Sigmoid colon (tissue), 7 donors: ENCODE measurements around the gene PON2. TPM values are rescaled to one million over a fixed set of nuclear protein-coding genes. Genes with fewer than 3 reads are reported as not detected.

Experiments
- DNase-seq: peaks from one replicate; pipeline ENCODE4 v3.0.0-alpha.2; 2019
- H3K27ac ChIP-seq, 4 donors: fragments of 200-600 bp; sonication (generic); one replicate each; pipeline ENCODE4 v1.5.1; 2016 to 2019; ENCODE audit warnings: mild to moderate bottlenecking in 1 of 4
- H3K27me3 ChIP-seq, 3 donors: fragments of 200-600 bp; sonication (generic); one replicate each; pipeline ENCODE4 v1.5.1; 2019; ENCODE audit warnings: mild to moderate bottlenecking in 1 of 3
- H3K36me3 ChIP-seq, 4 donors: fragments of 200-600 bp; sonication (generic); one replicate each; pipeline ENCODE4 v1.5.1; 2016 to 2019
- H3K4me1 ChIP-seq, 4 donors: fragments of 200-600 bp; sonication (generic); one replicate each; pipeline ENCODE4 v1.5.1; 2017 to 2019
- H3K4me3 ChIP-seq, 4 donors: fragments of 200-600 bp; sonication (generic); one replicate each; pipeline ENCODE4 v1.5.1; 2017 to 2019; ENCODE audit warnings: mild to moderate bottlenecking in 2 of 4, moderate library complexity in 1 of 4
- H3K9me3 ChIP-seq, 4 donors: fragments of 200-600 bp in 3 of 4; sonication (generic) in 3 of 4; one replicate each; pipeline versions ENCODE4 v1.5.1 to v1.6.1; 2013 to 2019
- CTCF ChIP-seq, 4 experiments: fragments of 450-650 bp in 3 of 4; fragments of 200-600 bp in 1 of 4; IDR thresholded peaks; one replicate each; pipeline ENCODE4 v1.5.1; 2016 to 2019; ENCODE audit warnings: antibody characterized with exemption in 4 of 4, mild to moderate bottlenecking in 3 of 4, moderate library complexity in 2 of 4
- EP300 ChIP-seq, 4 donors: sonication (generic); formaldehyde crosslinking; IDR thresholded peaks; one replicate each; pipeline ENCODE4 v1.6.1; 2017; ENCODE audit warnings: antibody characterized with exemption in 4 of 4
- POLR2A ChIP-seq, 2 donors: fragments of 450-650 bp; IDR thresholded peaks; one replicate each; pipeline ENCODE4 v1.6.1; 2016; ENCODE audit warnings: antibody characterized with exemption in 2 of 2, mild to moderate bottlenecking in 2 of 2, moderate library complexity in 2 of 2
- POLR2AphosphoS5 ChIP-seq, 4 donors: sonication (generic); formaldehyde crosslinking; IDR thresholded peaks; one replicate each; pipeline ENCODE4 v1.6.1; 2017; ENCODE audit warnings: antibody characterized with exemption in 4 of 4
- WGBS, 2 donors: extraction: QIAGEN DNeasy Blood & Tissue Kit; methylation state at CpG; one replicate each; pipeline ENCODE4 v1.1.7; 2013; 5-methylcytosine and 5-hydroxymethylcytosine counted together
- intact Hi-C: fragments of 100-400 bp; cut with DNase I; formaldehyde crosslinking; loops from one replicate; pipeline ENCODE4 v1.15.1; 2023
- polyA plus RNA-seq, 3 donors: library from polyadenylated mRNA; stranded (reverse); fragments of 200-250 nt; gene quantifications; one replicate each; pipeline ENCODE4 v1.2.3, GENCODE V29; 2013
- total RNA-seq, 4 donors: library from RNA; depleted of rRNA; stranded (reverse); fragments of >200 nt; gene quantifications; one replicate each; pipeline ENCODE4 v1.1.0, GENCODE V29; 2016
- donor health status: healthy with polysubstance abuse.
- donor health status: Bipolar disorder and iron deficiency.
- donor health status: healthy.

The PON2 gene
- total and polyA plus RNA-seq, 7 donors: 37.2 to 103 (median 79.1) TPM

GRCh38 chr7:95398155-95398940 lies 36.5 kb downstream of the PON2 start:
- intact Hi-C loops: loop anchor here (5.0 to 10.0 kb wide), 2 partner anchors 34 to 76 kb away; no protein-coding TSS in a partner anchor
- H3K9me3 ChIP-seq: no peaks in the 10 kb centered on the region
- no peak for TF ChIP-seq EP300 (IDR thresholded peaks at IDR 0.05)
- TF ChIP-seq POLR2A (IDR thresholded peaks at IDR 0.05): no peak
- TF ChIP-seq POLR2AphosphoS5 (IDR thresholded peaks at IDR 0.05): no peak
- TF ChIP-seq CTCF (IDR thresholded peaks at IDR 0.05): no peak
- WGBS, 2 donors: 84 to 87% methylated on average over 4 of the region's 4 CpGs
- peaks cover 0 to 13% (median 0%) of the 10 kb centered on the region in 3 donors for H3K27me3 ChIP-seq
- H3K4me3 ChIP-seq: no peak overlapping the region
- no peaks in the 10 kb centered on the region for H3K36me3 ChIP-seq
- peaks cover 0 to 12% (median 5%) of the 10 kb centered on the region in 4 donors for H3K4me1 ChIP-seq
- DNase-seq: no peak
- H3K27ac ChIP-seq: no peak overlapping the region

GRCh38 chr7:95397381-95397780 lies 37.4 kb downstream of the PON2 start:
- H3K36me3 ChIP-seq: no peaks in the 10 kb centered on the region
- 70 to 86% methylated on average over 3 of the region's 3 CpGs for WGBS, 2 donors
- intact Hi-C loops: loop anchor here (5.0 to 10.0 kb wide), 2 partner anchors 35 to 77 kb away; no protein-coding TSS in a partner anchor
- no peak overlapping the region for H3K4me3 ChIP-seq
- H3K27me3 ChIP-seq: peaks cover 0 to 13% (median 0%) of the 10 kb centered on the region in 3 donors
- H3K4me1 ChIP-seq: peaks cover 0 to 12% (median 5%) of the 10 kb centered on the region in 4 donors
- DNase-seq: no peak
- H3K27ac ChIP-seq: no peak overlapping the region
- H3K9me3 ChIP-seq: no peaks in the 10 kb centered on the region
- no peak for TF ChIP-seq EP300 (IDR thresholded peaks at IDR 0.05)

- H3K4me3 ChIP-seq: peak within 1 kb of the TSS; percentile 33 to 56 (median 50)
- H3K27ac ChIP-seq: no peak within 1 kb of the TSS
- no peaks in the 10 kb centered on the region for H3K9me3 ChIP-seq
- DNase-seq: peak; percentile 68
- TF ChIP-seq CTCF (IDR thresholded peaks at IDR 0.05) (peak in 1 of 4 experiments; percentile 9), EP300 (IDR thresholded peaks at IDR 0.05) (no peak)
- H3K4me1 ChIP-seq: peaks cover 0 to 12% (median 5%) of the 10 kb centered on the region in 4 donors
- WGBS, 2 donors: 4 to 9% methylated on average over 68 of the region's 68 CpGs
- H3K36me3 ChIP-seq: no peaks in the 10 kb centered on the region
- intact Hi-C loops: loop anchor here (5.0 to 10.0 kb wide), 2 partner anchors 36 to 78 kb away; no protein-coding TSS in a partner anchor
- H3K27me3 ChIP-seq: peaks cover 0 to 13% (median 0%) of the 10 kb centered on the region in 3 donors
Measured at GRCh38 chr7:95396136-95397032, 38.4 kb downstream of the PON2 start, which contains the start of gene PON3. Gene PON3, minus strand, starts transcription at chr7:95396375. Its CDS starts 25 bp downstream, at chr7:95396350.

GRCh38 chr7:95395755-95396135 lies 39.1 kb downstream of the PON2 start:
- no peak for DNase-seq
- WGBS, 2 donors: 68 to 74% methylated on average over 11 of the region's 11 CpGs
- Histone ChIP-seq H3K36me3 (no peaks in the 10 kb centered on the region), H3K27me3 (peaks cover 0 to 13% (median 0%) of the 10 kb centered on the region in 3 donors), H3K4me1 (peaks cover 0 to 12% (median 5%) of the 10 kb centered on the region in 4 donors), H3K4me3 (peak overlapping the region in 3 of 4 donors; percentile 46 to 56 (median 53)), H3K9me3 (no peaks in the 10 kb centered on the region), H3K27ac (no peak overlapping the region)
- intact Hi-C loops: loop anchor here (5.0 to 10.0 kb wide), 2 partner anchors 37 to 79 kb away; no protein-coding TSS in a partner anchor
- TF ChIP-seq EP300 (IDR thresholded peaks at IDR 0.05) (no peak), POLR2A (IDR thresholded peaks at IDR 0.05) (no peak), POLR2AphosphoS5 (IDR thresholded peaks at IDR 0.05) (peak in 1 of 4 donors; percentile 28)

GRCh38 chr7:95394370-95394769 lies 40.5 kb downstream of the PON2 start:
- Histone ChIP-seq H3K9me3 (no peaks in the 10 kb centered on the region), H3K4me1 (peaks cover 0 to 12% (median 5%) of the 10 kb centered on the region in 4 donors), H3K27me3 (peaks cover 0 to 13% (median 0%) of the 10 kb centered on the region in 3 donors), H3K36me3 (no peaks in the 10 kb centered on the region), H3K4me3 (no peak overlapping the region), H3K27ac (no peak overlapping the region)
- WGBS, 2 donors: 86% methylated on average over 3 of the region's 3 CpGs
- TF ChIP-seq POLR2AphosphoS5 (IDR thresholded peaks at IDR 0.05) (no peak), CTCF (IDR thresholded peaks at IDR 0.05) (no peak), POLR2A (IDR thresholded peaks at IDR 0.05) (no peak), EP300 (IDR thresholded peaks at IDR 0.05) (no peak)
- intact Hi-C loops: loop anchor here (10.0 kb wide), 1 partner anchor 80 kb away; no protein-coding TSS in a partner anchor
- no peak for DNase-seq
